ENCODE data around the gene SUCO. TPM values are rescaled to one million over a fixed set of nuclear protein-coding genes. Genes with fewer than 3 reads are reported as not detected.

Gene SUCO
- total RNA-seq, 1 donor from 2014 or later = 38.3 TPM

GRCh38 chr1:172630868-172631267 lies 97.9 kb downstream of the SUCO start:
- TF ChIP-seq POLR2AphosphoS5 (IDR thresholded peaks at IDR 0.05; ENCODE audit: insufficient read depth in 1 of 2, low read depth in 1 of 2) = no peak
- TF ChIP-seq CTCF (IDR thresholded peaks at IDR 0.05) = no peak
- TF ChIP-seq POLR2A (IDR thresholded peaks at IDR 0.05) = no peak
- Histone ChIP-seq H3K4me1 (no peaks in the 10 kb centered on the region), H3K27me3 (no peaks in the 10 kb centered on the region), H3K36me3 (no peaks in the 10 kb centered on the region), H3K9me3 (no peaks in the 10 kb centered on the region), H3K27ac (no peak overlapping the region), H3K4me3 (no peak overlapping the region)
- no peak for DNase-seq (ENCODE audit: extremely low spot score in 2 of 2)
- intact Hi-C loops (cut with DNase I) = no loop called here

- Histone ChIP-seq H3K36me3 (no peaks in the 10 kb centered on the region), H3K27ac (no peak overlapping the region), H3K27me3 (no peaks in the 10 kb centered on the region), H3K4me1 (no peaks in the 10 kb centered on the region), H3K4me3 (no peak overlapping the region), H3K9me3 (no peaks in the 10 kb centered on the region)
- intact Hi-C loops (cut with DNase I) = no loop called here
- no peak for DNase-seq (ENCODE audit: extremely low spot score in 2 of 2)
- TF ChIP-seq CTCF (IDR thresholded peaks at IDR 0.05) = no peak
Measured at GRCh38 chr1:172637522-172637921, 104.6 kb downstream of the SUCO start.

GRCh38 chr1:172638249-172638648 lies 105.3 kb downstream of the SUCO start:
- Histone ChIP-seq H3K4me3 (no peak overlapping the region), H3K9me3 (no peaks in the 10 kb centered on the region), H3K27ac (no peak overlapping the region), H3K36me3 (no peaks in the 10 kb centered on the region), H3K4me1 (no peaks in the 10 kb centered on the region), H3K27me3 (no peaks in the 10 kb centered on the region)
- DNase-seq (ENCODE audit: extremely low spot score in 2 of 2) = no peak
- intact Hi-C loops (cut with DNase I) = no loop called here
- TF ChIP-seq POLR2AphosphoS5 (IDR thresholded peaks at IDR 0.05; ENCODE audit: insufficient read depth in 1 of 2, low read depth in 1 of 2) (no peak), CTCF (IDR thresholded peaks at IDR 0.05) (no peak), POLR2A (IDR thresholded peaks at IDR 0.05) (no peak)

GRCh38 chr1:172638885-172639831 lies 106.2 kb downstream of the SUCO start:
- H3K4me3 ChIP-seq = no peak overlapping the region
- H3K4me1 ChIP-seq = no peaks in the 10 kb centered on the region
- no peaks in the 10 kb centered on the region for H3K27me3 ChIP-seq
- TF ChIP-seq POLR2A (IDR thresholded peaks at IDR 0.05) (no peak), POLR2AphosphoS5 (IDR thresholded peaks at IDR 0.05; ENCODE audit: insufficient read depth in 1 of 2, low read depth in 1 of 2) (no peak), CTCF (IDR thresholded peaks at IDR 0.05) (no peak)
- H3K36me3 ChIP-seq = no peaks in the 10 kb centered on the region
- no peaks in the 10 kb centered on the region for H3K9me3 ChIP-seq
- H3K27ac ChIP-seq = no peak overlapping the region
- DNase-seq (ENCODE audit: extremely low spot score in 2 of 2) = no peak
- intact Hi-C loops (cut with DNase I) = no loop called here

- no peaks in the 10 kb centered on the region for H3K27me3 ChIP-seq
- intact Hi-C loops (cut with DNase I) = no loop called here
- no peak for DNase-seq (ENCODE audit: extremely low spot score in 2 of 2)
- no peaks in the 10 kb centered on the region for H3K9me3 ChIP-seq
- H3K4me3 ChIP-seq = no peak overlapping the region
- H3K27ac ChIP-seq = no peak overlapping the region
- TF ChIP-seq POLR2A (IDR thresholded peaks at IDR 0.05) (no peak), POLR2AphosphoS5 (IDR thresholded peaks at IDR 0.05; ENCODE audit: insufficient read depth in 1 of 2, low read depth in 1 of 2) (no peak)
- H3K4me1 ChIP-seq = no peaks in the 10 kb centered on the region
- no peaks in the 10 kb centered on the region for H3K36me3 ChIP-seq
Measured at GRCh38 chr1:172640111-172640510, 107.2 kb downstream of the SUCO start.

Data from vagina (tissue), 2 donors.